HG03097 (cell line): ENCODE data around the gene STX2.
"Not testable (repeated sequence)": the region's sequence is repeated elsewhere in the genome, so short reads cannot be mapped to it uniquely, and the experiment has no call there.

Experiments used
- ATAC-seq: cut with Tn5 transposase; IDR thresholded peaks from one replicate; pipeline ENCODE4 v1.9.1; 2021; ENCODE audit not compliant: unreplicated experiment, low FRiP score

STX2 gene

DNA sequence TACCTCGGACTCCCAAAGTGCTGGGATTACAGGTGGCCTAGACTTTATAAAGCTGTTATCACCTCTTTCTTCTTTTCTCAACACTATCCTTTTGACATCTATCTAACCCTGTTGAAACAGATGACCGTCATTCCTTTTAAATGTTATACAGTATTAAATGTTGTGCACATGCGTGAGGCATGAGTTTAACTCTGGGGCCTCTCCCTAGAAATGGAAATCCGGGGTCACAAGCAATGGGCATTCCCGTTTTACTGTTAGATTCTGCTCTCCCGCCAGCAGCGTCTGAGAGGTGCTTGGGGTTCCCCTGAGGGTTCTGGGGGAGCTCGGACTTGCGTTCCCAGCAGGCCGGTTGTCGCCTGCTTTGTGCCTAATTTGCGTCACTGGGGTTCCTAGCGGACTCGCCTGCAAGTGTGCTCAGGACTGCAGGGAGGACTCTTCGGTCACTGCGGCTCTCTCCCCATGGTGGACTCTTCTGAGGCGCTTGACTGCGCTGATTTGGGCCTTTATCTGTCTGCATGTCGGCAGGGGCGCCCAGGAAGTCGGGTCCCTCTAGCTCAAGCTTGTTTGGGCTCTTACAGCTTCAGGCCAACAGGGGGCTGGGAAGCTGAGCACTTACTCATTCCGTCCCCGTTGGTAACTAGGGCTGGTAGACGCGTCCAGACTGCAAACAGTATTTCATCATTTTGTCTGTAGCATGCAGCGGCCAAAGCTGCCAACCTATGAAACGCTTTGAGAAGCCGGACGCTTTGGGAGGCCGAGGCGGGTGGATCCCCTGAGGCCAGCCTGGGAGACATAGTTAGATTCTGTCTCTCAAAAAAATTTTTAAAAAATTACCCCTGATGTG lies 31.6 kb upstream of the STX2 start:
- ATAC-seq: peak; percentile 37

DNA sequence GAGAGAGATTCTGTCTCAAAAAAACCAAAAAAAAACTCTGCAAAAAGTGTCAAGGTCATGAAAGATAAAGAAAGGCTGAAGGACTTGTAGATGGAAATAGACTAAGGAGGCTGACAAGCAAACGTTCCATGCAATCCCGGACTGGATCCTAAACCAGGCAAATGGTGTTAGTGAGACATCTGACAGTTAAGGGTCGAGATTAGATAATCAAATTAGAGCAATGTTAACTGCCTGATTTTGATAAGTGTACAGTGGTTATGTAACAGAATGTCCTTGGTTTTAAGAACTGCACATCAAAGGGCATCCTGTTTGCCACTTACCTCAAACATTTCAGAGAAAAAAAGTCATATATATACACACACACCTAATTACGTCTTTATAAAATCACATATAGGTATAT lies 29.4 kb upstream of the STX2 start:
- no peak for ATAC-seq

DNA sequence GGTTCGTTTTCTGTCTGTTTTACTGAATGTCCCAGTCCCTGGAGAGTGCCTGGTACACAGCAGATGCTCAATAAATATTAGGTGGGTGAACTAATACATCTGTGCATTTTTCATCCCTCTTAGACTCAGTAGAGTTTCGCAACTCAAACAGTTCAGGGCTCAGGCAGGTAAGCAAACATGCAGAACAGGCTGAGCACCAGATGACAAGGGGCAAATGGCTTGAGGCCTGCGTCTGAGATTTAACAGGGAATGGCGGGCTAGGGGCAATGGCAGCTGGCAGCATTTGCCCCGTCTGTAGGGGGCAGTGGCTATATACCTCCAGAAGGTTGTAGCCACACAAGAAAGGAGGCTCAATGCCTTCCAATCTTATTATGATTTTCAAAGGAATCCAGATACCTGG lies 24.2 kb upstream of the STX2 start:
- no peak for ATAC-seq

DNA sequence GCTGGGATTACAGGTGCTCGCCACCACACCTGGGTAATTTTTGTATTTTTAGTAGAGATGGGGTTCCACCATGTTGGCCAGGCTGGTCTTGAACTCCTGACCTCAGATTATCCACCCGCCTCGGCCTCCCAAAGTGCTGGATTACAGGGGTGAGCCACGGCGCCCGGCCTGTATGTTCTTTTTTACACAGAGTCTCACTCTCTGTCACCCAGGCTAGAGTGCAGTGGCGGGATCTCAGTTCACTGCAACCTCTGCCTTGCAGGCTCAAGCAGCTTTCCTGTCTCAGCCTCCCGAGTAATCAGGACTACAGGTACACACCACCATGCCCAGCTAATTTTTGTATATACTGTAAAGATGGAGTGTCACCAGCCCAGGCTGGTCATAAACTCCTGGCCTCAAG lies 23.7 kb upstream of the STX2 start:
- not testable (repeated sequence) for ATAC-seq

DNA sequence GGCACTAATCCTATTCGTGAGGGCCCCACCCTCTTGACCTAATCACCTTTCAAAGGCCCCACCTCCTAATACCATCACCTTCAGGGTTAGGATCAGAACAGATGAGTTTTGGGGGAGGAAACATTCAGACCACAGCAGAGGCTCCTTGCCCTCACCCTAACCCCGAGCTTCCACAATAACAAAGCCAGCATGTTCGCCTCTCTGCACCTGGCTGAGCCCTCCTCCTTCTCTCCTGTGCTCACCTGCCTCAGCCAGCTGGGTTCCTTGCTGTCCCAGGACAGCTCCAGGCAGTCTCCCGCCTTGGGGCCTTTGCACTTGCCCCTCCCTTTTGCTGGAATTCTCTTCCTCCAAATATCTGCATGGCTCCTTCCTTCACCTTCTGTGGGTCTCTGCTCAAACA lies 23.1 kb upstream of the STX2 start:
- ATAC-seq: no peak

DNA sequence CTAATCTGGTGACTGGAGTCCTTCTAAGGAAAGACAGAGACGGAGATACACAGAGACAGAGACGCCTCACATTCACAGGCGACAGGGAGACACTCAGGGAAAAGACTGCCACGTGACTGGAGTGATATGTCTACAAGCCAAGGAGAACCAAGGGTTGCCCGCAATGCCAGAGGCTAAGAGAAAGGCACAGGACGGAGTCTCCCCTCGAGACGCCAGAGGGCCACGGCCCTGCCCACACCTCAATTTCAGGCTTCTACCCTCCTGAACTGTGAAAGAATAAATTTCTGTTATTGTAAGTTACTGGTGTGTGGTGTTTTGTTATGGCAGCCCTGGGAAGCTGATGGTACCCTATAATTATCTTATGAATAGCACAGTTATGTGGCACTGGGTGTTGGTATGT lies 21.3 kb upstream of the STX2 start:
- no peak for ATAC-seq

DNA sequence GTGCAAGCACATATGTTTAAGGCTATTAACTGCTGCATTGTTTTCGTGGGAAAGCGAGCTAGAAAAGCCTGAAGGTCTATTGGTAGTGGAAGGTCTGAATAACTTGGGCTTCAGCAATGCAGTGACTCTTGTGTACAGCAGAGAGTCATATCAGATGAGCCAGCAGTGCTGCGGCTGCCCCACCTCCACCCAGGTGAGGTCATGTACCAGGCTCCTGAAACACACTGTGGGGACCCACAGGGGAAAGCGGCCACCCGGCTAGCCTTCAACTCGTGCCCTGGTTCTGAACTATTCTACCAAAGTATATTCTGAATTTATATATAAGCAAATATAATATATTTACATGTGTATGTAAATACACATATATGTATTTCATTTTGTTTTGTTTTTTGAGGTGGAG lies 20.1 kb upstream of the STX2 start:
- ATAC-seq: no peak

DNA sequence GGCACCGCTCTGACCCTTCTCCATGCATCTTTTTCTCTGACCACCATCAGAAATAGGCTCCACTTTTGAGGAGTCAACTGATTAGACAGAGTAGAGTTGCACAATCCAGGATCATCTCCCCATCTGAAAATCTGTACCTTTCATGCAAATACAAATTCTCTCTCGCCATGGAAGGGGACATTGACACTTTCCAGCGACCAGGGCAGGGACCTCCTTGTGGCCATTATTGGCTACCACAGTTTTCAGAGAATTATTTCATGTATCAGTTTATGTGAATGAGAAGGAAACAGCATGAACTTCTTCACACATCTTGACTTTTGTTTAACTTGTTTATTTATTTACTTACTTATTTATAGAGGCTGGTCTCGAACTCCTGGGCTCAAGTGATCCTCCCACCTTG lies 19.0 kb upstream of the STX2 start:
- no peak for ATAC-seq

DNA sequence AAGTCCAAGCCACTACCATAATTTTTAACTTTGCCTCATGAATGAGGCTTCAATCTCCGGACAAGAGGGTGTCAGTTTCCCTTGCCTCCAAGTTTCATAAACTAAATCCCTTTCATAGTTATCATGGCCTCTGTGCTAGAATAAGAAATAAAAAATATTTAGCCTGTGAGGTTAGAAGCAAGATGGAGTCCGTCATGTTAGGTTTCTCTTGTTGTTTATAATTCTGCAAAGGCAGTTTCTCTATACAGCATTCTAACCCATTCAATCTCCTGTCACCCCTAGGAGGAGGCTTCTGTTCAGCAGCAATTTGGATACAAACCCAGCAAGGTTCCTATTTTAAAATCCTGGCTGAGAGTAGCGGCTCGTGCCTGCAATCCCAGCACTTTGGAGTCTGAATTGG lies 17.0 kb upstream of the STX2 start:
- no peak for ATAC-seq

DNA sequence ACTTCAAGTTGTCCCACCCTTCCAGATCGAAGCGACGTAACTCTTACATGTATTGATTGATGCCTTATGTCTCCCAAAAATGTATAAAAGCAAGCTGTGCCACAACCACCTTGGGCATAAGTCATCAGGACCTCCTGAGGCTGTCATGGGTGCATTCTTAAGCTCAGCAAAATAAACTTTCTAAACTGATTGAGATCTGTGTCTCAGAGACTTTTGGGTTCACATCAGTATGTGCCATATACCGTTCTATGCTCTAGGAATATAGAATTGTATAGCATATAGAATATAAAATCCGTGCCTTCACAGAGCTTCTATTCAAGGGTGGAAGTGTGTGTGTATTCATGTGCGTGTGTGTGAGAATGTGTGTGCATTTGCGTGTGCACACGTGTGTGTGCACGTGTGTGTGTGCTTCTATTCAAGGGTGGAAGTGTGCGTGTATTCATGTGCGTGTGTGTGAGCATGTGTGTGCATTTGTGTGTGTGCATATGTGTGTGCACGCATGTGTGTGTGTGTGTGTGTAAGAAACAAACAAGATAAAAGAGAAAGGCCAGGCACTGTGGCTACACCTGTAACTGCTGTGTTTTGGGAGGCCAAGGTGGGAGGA lies 11.5 kb upstream of the STX2 start:
- no peak for ATAC-seq

DNA sequence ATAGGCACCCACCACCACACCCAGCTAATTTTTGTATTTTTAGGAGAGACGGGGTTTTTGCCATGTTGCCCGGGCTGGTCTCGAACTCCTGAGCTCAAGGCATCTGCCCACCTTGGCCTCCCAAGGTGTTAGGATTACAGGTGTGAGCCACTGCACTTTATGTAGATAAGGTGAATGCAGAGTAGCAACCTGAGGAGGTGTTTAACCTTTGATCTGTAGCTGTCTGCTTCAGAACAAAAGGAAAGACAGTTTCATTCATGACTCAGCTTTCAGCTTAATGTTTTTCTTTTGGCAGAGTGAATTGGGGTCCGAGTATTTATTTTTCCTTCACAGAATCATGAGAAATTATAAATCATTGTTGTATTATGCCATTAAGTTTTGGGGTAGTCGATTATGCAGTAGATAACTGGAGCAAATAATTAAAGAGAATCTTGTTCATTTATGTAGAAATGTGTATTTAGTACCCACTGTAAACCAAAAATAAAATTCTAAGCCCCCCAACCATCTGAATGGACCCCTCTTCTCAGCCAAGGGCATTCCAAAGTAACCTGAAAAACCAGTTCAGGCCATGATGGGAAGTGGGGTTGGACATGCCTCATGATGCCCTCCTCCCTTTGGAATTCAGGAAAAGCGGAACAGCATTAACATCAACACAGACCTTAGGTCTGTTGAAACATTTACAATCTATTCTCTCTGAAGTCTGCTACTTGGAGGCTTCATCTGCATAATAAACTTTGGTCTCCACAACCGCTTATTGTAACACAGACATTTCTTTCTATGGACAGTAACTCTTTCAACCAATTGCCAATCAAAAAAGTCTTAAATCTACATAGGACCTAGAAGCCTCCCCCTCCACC lies 10.7 kb upstream of the STX2 start:
- ATAC-seq: no peak

DNA sequence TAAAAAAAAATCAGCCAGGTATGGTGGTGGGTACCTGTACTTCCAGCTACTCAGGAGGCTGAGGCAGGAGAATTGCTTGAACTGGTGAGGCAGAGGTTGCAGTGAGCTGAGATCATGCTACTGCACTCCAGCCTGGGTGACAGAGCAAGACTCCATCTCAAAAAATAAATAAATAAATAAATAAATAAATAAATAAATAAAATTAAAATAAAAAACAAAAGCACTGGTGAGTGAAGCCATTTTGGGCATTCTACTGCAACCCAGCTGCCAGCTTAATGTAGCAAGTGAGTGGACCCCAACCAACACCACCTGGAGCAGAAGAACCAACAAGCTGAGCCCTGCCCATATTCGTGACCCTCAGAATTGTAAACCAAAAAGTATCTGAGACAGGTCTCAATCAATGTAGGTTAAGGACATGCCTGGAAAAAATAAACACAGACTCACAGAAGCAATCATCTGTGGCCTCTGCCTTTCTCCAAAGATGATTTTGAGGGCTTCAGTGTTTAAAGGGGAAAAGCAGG lies 9.8 kb upstream of the STX2 start:
- ATAC-seq: not testable (repeated sequence)

DNA sequence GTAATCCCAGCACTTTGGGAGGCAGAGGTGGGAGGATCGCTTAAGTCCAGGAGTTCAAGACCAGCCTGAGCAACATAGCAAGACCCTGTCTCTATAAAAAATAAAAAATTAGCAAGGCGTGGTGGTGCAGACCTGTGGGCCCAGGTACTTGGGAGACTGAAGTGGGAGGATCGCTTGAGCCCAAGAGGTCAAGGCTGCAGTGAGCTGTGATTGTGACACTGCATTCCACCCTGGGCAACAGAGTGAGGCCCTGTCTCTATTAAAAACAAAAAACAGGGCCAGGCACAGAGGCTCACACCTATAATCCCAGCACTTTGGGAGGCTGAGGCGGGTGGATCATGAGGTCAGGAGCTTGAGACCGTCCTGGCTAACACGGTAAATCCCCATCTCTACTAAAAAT lies 9.1 kb upstream of the STX2 start:
- ATAC-seq: not testable (repeated sequence)

DNA sequence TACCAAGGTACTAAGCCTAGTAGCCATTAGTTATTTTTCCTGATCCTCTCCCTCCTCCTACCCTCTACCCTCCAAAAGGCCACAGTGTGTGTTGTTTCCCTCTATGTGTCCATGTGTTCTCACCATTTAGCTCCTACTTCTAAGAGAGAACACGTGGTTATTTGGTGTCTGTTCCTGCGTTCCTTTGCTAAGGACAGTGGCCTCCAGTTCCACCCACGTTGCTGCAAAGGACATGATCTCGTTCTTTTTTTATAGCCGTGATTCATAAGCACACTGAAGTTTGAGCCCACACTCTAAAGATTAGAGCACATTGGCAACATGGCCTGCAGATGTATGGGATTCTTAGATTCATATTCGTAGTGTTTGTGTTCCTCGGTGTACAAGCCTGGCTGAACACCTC lies 8.1 kb upstream of the STX2 start:
- no peak for ATAC-seq

DNA sequence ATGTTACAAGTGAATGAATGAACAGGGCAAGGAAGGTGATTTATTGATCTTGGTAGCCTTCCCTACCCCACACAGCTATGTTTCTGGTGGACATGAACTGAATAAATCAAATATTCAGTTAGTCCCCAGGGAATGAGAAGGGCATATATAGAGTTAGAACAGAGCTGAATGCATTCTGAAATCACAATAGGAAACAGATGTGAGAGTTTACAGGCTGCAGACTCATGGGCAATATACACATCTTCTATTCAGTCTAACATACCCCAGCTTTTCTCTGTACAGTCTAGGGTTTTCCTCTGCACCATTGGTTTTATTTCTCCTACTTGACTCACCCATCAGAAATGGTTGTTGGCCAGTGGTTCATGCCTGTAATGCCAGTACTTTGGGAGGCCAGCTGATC lies 7.3 kb upstream of the STX2 start:
- ATAC-seq: no peak

DNA sequence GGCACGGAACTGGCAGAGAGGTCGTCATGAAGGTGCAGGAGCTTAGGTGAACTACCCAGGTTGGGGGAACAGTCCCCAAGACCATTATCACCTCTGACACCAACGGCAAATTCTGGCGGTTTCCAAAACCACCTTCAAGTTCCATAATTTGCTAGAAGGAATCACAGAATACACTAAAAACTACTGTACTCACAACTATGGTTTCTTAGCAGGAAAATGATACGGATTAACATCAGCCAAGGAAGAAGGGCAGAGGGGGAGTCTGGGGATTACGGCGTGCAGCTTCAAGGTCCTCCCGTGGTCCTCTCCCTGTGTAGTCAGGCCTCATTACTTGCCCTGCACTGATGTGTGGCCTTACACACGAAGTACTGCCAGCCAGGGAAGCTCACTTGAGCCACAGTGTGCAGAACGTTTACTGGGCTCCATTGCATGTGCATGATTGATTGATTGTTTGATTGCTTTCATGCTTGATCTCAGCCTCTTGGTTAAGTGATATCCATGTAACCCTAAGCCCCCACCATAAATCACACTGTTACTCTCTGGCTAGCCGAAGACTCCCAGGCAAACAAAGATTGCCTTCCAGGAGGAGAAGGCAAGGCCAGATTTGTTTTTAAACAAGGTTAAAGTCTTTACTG lies 837 bp upstream of the STX2 start:
- ATAC-seq: no peak

DNA sequence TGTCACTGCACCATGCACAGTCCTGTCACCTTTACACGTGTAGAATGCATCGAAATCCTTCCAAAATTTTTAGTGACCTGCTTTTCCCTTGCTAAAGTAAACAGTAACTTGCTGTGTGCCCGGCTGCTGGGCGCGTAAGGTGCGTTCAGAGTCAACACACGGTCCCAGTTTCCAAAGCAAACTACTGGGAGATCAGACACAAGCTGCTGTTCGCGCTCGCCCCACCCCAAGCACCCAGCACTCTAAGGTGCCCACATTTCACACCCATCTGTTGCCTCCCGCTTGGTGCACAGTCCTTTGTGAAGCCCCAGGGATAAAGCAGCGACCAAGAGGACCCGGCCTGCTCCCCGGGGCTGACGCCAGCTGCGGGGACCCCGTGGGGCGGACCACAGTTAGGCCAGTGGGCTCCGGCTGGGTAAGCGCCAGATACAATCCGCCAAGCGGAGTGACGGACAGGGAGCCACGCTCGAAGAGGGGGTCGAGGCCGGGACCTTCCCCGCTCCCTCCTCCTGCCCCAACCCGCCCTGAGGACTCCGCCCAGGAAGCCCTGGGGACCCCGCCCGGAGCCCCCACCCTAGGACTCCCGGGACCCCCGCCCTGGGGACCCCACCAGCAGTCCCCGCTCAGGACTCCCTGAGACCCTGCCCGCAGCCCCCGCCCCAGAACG lies 633 bp downstream of the STX2 start:
- no peak for ATAC-seq

DNA sequence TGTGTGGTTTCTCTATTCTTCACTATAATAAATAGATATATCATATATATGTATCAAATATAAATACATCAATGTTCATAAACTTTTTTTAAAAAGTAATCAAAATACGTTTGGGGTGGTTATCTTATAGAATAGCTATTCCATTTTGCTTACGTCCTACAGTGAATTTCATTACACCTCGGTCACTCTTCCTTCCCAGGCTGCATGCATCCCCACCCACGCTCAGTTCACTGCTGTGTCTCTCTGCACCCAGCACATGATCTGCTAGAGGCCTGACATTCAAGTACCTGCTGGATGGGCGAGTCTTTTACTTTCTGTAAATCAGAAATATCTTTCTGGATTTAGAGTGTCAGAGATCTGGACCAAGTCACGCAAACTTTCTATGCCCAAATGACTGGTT lies 3.6 kb downstream of the STX2 start:
- no peak for ATAC-seq

DNA sequence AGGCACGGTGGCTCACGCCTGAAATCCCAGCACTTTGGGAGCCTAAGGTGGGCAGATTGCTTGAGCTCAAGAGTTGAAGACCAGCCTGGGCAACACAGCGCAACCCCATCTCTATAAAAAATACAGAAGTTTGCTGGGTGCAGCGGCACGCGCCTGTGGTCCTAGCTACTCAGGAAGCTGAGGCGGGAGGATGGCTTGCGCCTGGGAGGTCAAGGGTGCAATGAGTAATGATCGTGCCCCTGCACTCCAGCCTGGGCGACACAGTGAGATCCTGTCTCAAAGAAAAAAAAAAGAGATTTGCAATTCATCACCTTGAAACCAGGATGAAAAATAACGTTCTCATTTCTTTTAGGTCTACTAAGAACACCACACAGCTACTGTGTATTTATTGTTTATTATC lies 4.0 kb downstream of the STX2 start:
- ATAC-seq: no peak

DNA sequence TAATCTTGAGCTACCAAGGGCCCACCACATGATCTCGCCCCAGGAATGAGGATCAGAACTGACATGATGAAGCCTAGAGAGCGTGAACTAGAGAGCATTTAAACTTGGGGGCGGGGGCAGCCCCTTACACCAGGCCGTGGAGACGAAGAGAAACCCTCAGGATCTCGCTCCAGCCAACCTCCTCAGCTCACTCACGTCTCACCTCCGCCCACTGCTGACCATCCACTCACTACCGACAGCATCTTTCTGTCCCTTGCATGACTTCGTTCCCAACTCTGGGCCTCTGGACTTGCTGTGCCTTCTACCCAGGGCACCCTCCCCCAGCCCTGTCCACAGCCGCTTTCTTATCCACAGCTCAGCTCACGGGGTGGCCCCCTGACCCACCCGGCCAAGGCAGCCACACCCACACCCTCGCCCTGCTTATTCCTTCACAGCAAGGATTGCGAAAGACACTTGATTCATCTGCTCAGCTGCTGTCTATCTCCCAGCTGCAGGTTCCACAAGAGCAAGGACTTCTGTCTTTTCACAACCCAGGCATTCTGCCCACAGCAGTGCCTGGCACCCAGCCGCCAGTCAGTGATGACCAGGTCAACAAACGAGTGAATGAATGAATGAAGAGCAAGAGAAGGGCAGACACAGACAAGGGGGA lies 6.4 kb downstream of the STX2 start:
- ATAC-seq: no peak
